ENCODE data around the gene FLNB. TPM values are rescaled to one million over a fixed set of nuclear protein-coding genes. Genes with fewer than 3 reads are reported as not detected.

FLNB gene
- total and polyA plus RNA-seq, 2 of the 8 experiments (the other 6 are each of a cell fraction or from before 2014, with no cell fraction given), result 72.3 to 118 TPM

DNA sequence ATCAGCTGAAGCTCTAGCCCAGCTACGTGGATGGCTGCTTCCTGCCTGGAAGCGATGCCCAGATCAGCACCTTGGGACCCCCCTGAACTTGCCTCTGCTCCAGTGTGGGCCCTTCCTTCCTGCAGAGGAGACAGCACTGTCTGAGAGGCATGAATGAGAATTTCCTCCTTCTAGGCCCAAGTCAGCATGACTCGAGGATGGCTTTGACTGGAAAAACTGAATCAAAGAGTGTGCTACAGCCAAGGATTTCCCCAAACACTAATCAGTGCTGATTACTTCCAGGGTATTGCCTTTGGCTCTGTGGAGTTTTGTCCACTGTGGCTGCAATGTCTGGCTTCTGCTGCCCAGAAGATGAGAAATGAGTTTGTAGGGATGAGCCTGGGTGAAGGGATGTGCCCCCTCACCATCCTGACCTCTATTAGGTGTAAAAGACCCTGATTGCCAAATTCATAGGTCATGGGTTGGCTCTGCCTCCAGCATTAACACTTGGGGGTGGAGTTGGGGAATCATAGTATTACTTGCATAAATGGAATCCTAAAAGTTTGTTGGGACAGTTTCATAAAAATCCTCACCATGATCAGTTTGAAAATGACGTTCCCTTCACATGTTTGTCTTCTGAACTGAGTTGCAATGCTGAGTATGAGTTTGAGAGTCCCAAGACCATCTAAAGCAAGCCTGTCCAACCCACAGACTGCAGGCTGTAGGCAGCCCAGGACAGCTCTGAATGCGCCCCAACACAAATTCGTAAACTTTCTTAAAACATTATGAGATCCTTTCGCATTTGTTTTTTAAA, 36.7 kb downstream of the FLNB start:
- CTCF ChIA-PET (ENCODE audit: partially characterized antibody), result interaction anchor here (1.3 to 1.6 kb wide), 3 partner anchors 14 to 34 kb away, joined by 3 to 5 read pairs (median 4); no protein-coding TSS in a partner anchor
- H3K18ac ChIP-seq (ENCODE audit: extremely low read depth, low read length), result no peak overlapping the region; the same call in 1 of the 2 replicates
- no peak overlapping the region for H3K27ac ChIP-seq (ENCODE audit: low read depth, low read length)
- H3K4me3 ChIP-seq (ENCODE audit: extremely low read depth in 1 of 4, insufficient read depth in 2 of 4, low read depth in 3 of 4, low read length in 4 of 4), result no peak overlapping the region
- H2BK12ac ChIP-seq (ENCODE audit: low read depth, low read length), result no peak overlapping the region
- H3K4me2 ChIP-seq (ENCODE audit: insufficient read depth in 1 of 2, low read depth in 2 of 2, low read length in 2 of 2), result no peak overlapping the region
- no peak overlapping the region for H2AFZ ChIP-seq (ENCODE audit: low read length)
- no peak overlapping the region for H3K23ac ChIP-seq (ENCODE audit: insufficient read length)
- no peak overlapping the region for H3K9ac ChIP-seq (replicated peaks in 1 of 4; ENCODE audit: extremely low read depth in 1 of 4, low read depth in 3 of 4, low read length in 3 of 4)
- H3K9me3 ChIP-seq (ENCODE audit: insufficient read depth in 2 of 2, low read depth in 1 of 2, low read length in 1 of 2), result no peaks in the 10 kb centered on the region
- H3K27me3 ChIP-seq (replicated peaks in 1 of 4; ENCODE audit: control insufficient read depth in 3 of 4, extremely low read depth in 1 of 4, insufficient read depth in 3 of 4, low read length in 3 of 4), result no peaks in the 10 kb centered on the region
- H3K36me3 ChIP-seq (ENCODE audit: control insufficient read depth in 2 of 4, insufficient read depth in 4 of 4, low read length in 3 of 4), result no peaks in the 10 kb centered on the region
- no peaks in the 10 kb centered on the region for H3K23me2 ChIP-seq (ENCODE audit: low read depth, low read length)
- no peak overlapping the region for H4K5ac ChIP-seq (ENCODE audit: insufficient read length, low read depth, low read length)
- POLR2A ChIA-PET (ENCODE audit: partially characterized antibody), result interaction anchor here (0.6 to 1.3 kb wide), 3 partner anchors 12 to 1001 kb away, joined by 3 read pairs; no protein-coding TSS in a partner anchor
- peaks cover 0 to 82% of the 10 kb centered on the region in 2 experiments; a peak in 2 of 4 replicates for H3K79me2 ChIP-seq (ENCODE audit: control insufficient read depth in 1 of 2, insufficient read depth in 2 of 2, low read length in 2 of 2)
- H3K56ac ChIP-seq (replicated peaks; ENCODE audit: insufficient read length, low read depth, low read length), result no peak overlapping the region
- peaks cover 3 to 15% of the 10 kb centered on the region in 2 experiments for H4K20me1 ChIP-seq (replicated peaks in 1 of 2; ENCODE audit: control insufficient read depth in 1 of 2, insufficient read depth in 2 of 2, low read length in 2 of 2)
- FAIRE-seq (no peak), DNase-seq (ENCODE audit: low read depth in 1 of 2, low spot score in 2 of 2) (no peak)
- 0 out of 2 replicates have a peak overlapping the region, but pooled peaks have one; percentile 71 for H2AK5ac ChIP-seq (ENCODE audit: low read depth, low read length)
- no peak overlapping the region for H3K4ac ChIP-seq (replicated peaks; ENCODE audit: insufficient read length, low read depth, low read length)
- TF ChIP-seq JUN (IDR thresholded peaks at IDR 0.05; ENCODE audit: low read depth, low read length) (no peak), POLR2A (IDR thresholded peaks at IDR 0.05; ENCODE audit: control extremely low read depth in 1 of 2, low read depth in 2 of 2, low read length in 2 of 2) (no peak), NANOG (IDR thresholded peaks at IDR 0.05; ENCODE audit: insufficient read depth, low read depth, low read length, poor library complexity, severe bottlenecking) (no peak)
- TF ChIP-seq, protein P1, sequence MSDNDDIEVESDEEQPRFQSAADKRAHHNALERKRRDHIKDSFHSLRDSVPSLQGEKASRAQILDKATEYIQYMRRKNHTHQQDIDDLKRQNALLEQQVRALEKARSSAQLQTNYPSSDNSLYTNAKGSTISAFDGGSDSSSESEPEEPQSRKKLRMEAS (IDR thresholded peaks at IDR 0.05), result no peak
- no peak overlapping the region for H3K14ac ChIP-seq (ENCODE audit: insufficient read length)
- peaks cover 17% of the 10 kb centered on the region; the same call in 1 of the 2 replicates for H3K79me1 ChIP-seq (ENCODE audit: low read depth, low read length)
- 92% methylated on average over 7 of the region's 7 CpGs; no CpG with 5 or more reads in 1 of the 2 experiments for WGBS, 2 experiments (ENCODE audit: extremely low coverage in 1 of 2, insufficient coverage in 1 of 2, insufficient read length in 1 of 2, insufficient replicate concordance in 2 of 2, low coverage in 1 of 2, low lambda C conversion rate in 2 of 2, missing lambda C conversion rate in 1 of 2)
- H2BK5ac ChIP-seq (ENCODE audit: low read depth, low read length), result peak overlapping the region; percentile 90
- 0 out of 2 replicates have a peak overlapping the region, but pooled peaks have one; percentile 73 for H2BK15ac ChIP-seq (ENCODE audit: low read length)
- peak overlapping the region; percentile 53; the same call in 1 of the 2 replicates for H4K8ac ChIP-seq (ENCODE audit: extremely low read depth, insufficient read depth, low read length)
- H3K4me1 ChIP-seq (replicated peaks in 1 of 4; ENCODE audit: control insufficient read depth in 3 of 4, insufficient read depth in 4 of 4, low read length in 3 of 4), result peaks cover 27 to 50% (median 31%) of the 10 kb centered on the region in 4 experiments
- no peak overlapping the region for H2BK20ac ChIP-seq (ENCODE audit: low read length)
- no peak overlapping the region for H4K91ac ChIP-seq (replicated peaks; ENCODE audit: insufficient read length, low read length)
- no peak overlapping the region for H2BK120ac ChIP-seq (replicated peaks; ENCODE audit: low read depth, low read length)
